Kidney glomerular epithelial cell (primary cell): ENCODE measurements around the gene MYH15.

Experiments
- DNase-seq: peaks from one replicate; lab custom pipeline; 2025; lab: John Stamatoyannopoulos, UW

Gene MYH15

GRCh38 chr3:108334701-108335100 lies 175.7 kb downstream of the MYH15 start:
- no peak for DNase-seq

- no peak for DNase-seq
These were observed 176.4 kb downstream of the MYH15 start for GRCh38 chr3:108333961-108334360.

DNA sequence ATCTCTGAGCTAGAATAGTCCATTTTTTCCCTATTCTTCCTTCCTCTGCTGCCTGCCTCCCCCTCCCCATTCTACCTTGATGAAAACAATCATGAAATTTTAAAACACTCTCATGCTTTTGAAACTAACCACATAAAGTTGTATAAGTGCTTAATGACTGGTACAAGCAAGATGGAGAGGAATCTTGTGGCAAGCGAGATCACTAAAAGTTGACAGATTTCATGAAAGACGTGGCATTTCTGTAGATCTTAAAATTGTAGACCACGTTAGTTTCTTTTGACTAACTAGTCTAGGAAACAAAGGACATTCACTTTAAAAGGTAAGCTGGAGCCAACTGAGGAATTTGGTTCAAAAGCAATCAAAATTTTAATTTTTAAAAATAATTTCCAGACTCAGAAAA lies 178.6 kb downstream of the MYH15 start:
- no peak for DNase-seq
